ENCODE data around the gene RNF44.

RNF44 gene

GRCh38 chr5:176534640-176535039, 2.6 kb downstream of the RNF44 start:
- no peak for FAIRE-seq

DNA sequence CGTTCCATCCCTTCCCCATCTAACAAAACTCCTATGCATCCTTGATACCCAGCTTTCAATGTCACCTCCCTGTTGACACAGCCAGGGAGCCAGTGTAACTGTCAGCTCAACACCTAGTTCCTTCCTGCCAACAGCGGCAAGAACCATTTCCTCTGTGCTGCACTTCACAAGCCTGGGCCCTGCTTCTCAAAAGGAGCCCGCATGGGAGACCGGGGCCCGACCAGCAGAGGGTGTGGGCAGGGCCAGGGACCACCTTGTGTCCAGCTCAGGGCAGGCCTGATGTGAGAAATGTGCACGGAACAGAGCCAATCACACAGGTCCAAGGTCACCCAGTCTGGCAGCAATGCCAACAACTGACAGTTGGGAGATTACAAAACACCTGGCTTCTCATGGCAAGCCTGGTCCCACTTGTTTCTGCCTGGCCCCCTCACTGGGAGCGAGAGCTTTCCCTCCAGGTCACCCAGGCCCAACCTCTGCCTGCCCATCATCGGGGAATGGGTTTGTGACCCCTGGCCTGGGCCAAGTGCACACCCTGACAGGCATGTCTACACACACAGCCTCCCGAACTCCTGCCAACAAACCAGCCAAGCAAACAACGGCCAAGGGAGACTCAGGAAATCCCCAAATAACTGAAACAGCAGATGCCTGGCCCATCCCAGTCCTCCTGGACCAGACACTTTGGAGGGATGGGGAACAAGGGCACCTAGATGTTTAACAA, 3.1 kb downstream of the RNF44 start:
- no peak for FAIRE-seq

- FAIRE-seq: no peak
These were observed 3.8 kb downstream of the RNF44 start for GRCh38 chr5:176533390-176533789.

- FAIRE-seq: no peak
These were observed 4.4 kb downstream of the RNF44 start for GRCh38 chr5:176532795-176533194.

DNA sequence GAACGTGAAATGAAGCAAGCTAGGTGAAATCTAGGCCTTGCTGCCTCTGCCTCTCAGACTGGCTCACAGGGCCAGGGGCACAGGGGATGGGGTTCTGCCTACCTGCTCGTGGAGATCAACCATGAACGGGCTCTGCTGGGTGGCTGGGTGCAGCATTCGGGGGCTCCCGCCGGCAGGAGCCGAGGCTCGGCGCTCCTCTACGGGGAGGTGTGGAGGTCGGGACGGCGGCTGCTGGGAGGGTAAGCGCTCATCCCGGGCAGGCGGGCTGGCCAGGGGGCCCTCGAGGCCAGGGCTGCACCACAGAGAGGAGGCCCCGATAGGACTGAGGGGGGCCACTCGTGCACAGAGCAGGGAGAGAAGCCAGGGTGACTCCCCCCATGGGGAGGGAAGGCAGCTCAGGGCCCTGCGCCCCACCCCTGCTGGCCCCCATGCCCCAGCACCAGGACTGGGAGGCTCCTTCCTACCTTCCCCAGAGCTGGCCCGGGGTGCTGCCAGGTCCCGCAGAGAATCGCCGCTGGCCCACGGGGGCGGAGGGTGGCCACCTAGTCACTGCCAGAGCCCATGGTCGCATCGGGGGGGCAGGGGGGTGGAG, 5.2 kb downstream of the RNF44 start:
- FAIRE-seq: no peak

- FAIRE-seq: no peak
These were observed 6.0 kb downstream of the RNF44 start for GRCh38 chr5:176530983-176531901.

- no peak for FAIRE-seq
These were observed 6.7 kb downstream of the RNF44 start for GRCh38 chr5:176530393-176530982.

DNA sequence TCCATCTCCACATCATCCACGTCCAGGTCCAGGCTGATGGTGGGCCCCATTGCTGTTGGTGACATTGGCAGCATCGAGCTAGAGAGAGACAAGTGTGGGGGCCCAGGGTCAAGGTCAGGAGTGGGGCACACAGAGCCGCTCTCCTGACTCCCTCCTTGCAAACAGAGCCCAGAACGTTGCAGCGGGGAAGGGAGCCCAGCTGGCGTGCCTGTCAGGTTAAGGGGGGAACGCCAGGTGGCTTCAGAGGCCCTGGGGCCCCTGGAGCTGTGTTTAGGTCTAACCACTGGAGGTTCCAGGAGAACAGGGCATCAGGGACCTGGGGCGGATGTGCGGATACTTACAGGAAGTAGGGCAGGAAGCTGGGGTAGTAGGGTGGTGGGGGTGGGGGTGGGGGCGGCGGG, 7.5 kb downstream of the RNF44 start:
- no peak for FAIRE-seq

GRCh38 chr5:176529116-176529740, 8.0 kb downstream of the RNF44 start:
- FAIRE-seq: no peak

- no peak for FAIRE-seq
These were observed 8.5 kb downstream of the RNF44 start for GRCh38 chr5:176528761-176529115.

DNA sequence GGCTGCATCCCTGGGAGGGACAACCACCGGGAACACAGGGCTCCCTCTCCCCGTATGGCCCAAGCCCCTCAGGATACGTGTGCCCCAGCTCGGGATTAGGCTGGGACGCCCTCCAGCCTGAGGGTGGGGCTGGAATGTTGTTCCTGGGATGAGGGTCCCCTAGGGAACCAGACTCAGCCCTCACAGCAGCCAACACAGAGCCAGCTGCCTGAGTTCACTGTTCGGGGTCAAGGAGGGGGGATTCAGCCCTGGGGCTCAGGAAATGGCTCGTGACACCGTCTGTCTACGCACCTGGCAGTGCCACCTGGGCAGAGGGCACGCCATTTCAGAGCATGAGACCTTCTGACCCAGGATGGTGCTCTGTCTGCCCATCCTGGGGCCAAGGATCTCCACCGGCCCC, 8.9 kb downstream of the RNF44 start:
- FAIRE-seq: no peak

DNA sequence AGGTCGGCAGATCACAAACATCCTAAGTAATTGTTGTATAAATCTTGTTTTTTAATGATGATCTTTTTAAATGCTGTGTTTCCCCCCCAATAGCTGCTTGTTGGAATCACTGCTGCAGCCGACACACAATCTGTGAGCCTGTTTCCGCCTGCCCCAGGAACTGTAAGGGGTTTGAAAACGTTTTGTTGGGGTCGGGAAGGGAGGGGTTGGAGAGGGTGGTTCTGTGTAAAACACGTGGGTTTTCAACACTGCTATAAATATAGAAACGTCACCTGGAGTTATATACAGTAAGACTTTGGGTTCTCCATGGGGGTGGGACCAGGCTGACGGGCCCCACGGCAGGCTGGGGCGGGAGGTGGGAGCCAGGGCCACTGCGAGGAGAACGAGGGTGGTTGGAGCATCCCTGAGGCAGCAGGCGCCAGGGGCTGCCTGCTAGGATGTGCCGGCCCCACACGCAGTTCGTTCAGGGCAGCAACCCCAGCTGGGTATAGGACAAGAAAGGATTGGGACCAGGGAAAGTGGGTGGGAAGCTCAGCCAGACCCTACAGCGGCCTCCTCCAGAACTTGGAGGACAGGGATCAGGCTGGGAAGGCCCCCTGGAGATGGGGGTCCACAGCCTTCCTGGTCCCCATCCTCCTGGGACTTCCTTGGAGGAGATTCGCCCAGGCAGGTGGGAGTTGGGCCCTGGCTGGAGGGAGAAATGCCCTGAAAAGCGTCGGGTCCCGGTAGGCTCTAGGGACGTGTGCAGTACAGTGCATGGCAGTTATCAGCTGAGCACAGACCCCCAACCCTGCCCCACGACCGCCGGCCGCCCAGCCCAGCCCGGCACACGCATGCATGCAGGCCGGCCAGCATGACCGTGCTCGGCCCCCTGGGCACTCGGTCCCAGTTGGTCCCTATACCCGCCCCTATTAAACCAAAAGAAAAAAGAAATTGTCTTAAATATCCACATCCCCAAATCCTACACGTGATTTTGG, 9.7 kb downstream of the RNF44 start:
- no peak for FAIRE-seq

DNA sequence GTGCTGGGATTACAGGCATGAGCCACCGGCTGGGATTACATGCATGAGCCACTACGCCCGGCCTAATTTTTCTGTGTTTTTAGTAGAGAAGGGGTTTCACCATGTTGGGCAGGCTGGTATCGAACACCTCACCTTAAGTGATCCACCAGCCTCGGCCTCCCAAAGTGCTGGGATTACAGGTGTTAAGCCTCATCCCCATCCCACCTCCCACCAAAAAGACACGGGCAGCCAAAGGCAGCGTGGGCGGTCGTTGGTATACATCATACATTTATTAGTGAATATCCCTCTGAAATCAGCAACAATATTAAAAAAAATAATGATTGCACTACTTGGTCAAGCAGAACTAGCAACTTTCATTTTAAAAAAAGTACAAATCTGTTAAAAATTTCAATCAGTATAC, 10.7 kb downstream of the RNF44 start:
- no peak for FAIRE-seq

GRCh38 chr5:176525677-176526076, 11.5 kb downstream of the RNF44 start:
- no peak for FAIRE-seq

DNA sequence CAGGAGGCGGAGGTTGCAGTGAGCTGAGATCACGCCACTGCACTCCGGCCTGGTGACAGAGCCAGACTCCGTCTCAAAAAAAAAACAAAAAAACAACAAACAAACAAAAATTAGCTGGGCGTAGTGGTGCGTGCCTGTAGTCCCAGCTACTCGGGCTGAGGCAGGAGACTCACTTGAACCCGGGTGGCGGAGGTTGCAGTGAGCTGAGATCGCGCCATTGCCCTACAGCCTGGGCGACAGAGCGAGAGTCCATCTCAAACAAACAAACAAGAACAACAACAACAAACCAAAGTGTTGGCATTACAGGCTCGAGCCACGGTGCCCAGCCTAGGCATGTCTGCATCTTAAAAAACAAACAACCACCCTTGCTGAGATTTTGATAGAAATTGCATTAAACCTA, 12.2 kb downstream of the RNF44 start:
- no peak for FAIRE-seq

DNA sequence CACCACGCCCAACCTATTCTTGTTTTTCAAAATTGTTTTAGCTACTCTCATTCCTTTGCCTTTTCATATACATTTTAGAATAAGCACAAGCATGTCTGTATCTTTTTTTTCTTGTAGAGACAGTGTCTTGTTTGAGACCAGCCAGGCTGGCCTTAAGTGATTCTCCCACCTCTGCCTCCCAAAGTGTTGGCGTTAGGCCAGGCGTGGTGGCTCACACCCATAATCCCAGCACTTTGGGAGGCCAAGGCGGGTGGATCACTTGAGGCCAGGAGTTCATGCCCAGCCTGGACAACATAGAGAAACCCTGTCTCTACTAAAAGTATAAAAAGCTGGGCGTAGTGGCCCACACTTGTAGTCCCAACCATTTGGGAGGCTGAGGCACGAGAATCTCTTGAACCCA, 13.1 kb downstream of the RNF44 start:
- no peak for FAIRE-seq

DNA sequence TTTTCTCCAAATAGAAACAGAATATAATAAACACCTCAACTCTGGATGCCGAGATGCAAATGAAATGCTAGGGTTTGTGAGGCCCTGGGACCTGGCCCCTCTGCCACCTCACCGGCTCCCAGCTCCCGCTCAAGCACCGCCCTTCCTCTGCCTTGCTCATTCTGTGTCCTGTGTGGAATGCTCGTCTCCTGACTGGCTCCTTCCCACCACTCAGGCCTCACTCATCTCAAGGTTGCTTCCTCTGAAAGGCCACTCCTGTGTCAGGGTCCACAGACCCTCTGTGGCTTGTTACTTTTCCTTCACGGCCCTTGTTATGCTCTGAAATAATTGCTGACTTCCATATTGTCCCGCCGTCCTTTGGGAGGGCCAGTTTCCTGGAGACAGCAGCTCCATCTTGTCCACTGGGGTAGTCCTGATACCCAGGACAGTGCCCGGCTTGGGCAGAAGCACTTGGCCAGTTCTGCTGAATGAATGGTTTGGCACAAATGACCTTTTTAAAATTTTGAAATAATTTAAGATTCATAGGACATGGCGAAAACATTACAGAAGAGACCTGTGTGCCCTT, 15.4 kb downstream of the RNF44 start:
- no peak for FAIRE-seq

- FAIRE-seq: no peak
These were observed 15.9 kb downstream of the RNF44 start for GRCh38 chr5:176521286-176521685.

GRCh38 chr5:176519810-176520720, 17.1 kb downstream of the RNF44 start:
- FAIRE-seq: no peak

DNA sequence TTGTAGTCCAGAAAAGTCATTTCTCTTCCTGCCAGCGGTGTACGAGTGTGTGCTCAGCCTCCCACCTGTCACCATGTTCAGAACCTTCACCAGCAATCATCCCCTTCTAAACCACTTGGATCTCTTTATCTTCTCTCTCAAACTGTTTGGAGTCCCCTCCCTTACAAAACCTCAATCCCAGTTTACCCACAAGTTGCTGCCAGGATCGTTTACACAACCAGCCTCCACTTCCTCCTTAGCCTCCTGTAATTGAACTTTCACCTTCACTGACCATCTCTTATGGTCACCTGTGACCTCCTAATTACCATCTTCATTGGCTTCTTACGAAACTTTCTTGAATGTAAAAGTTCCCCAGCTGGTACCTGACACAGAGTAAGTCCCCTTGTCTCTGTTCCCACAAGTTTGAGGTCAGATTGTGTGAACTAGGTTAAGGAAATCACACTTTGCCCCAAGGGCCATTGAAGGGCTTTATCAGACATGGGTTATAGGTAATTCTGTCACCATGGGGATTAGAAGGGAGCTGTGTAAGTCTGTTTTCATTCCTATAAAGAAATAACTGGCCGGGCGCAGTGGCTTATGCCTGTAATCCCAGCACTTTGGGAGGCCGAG, 20.0 kb downstream of the RNF44 start:
- FAIRE-seq: no peak

Measured in G401.6 (cell line).